Adrenal gland (tissue), 5 donors: ENCODE results near the gene NDOR1.

ENCODE experiments used
- POLR2A ChIP-seq, 2 donors: fragments of 450-650 bp; IDR thresholded peaks; one replicate each; pipeline ENCODE4 v1.6.1; 2017; ENCODE audit warnings: antibody characterized with exemption in 2 of 2, mild to moderate bottlenecking in 2 of 2, moderate library complexity in 1 of 2
- TF ChIP-seq, protein P1 (sequence below), 6 experiments: fragments of 450-650 bp in 4 of 6; fragments of 200-600 bp in 2 of 6; sonication (generic) in 1 of 6; IDR thresholded peaks; 1 replicate in 5 of 6; 2 replicates in 1 of 6; pipeline versions ENCODE4 v1.5.1 to v1.8.0; 2016 to 2021; ENCODE audit warnings: antibody characterized with exemption in 6 of 6, mild to moderate bottlenecking in 2 of 6, moderate library complexity in 1 of 6
- donor health status: DM: no; HTN: no; CAD: no.

DNA sequence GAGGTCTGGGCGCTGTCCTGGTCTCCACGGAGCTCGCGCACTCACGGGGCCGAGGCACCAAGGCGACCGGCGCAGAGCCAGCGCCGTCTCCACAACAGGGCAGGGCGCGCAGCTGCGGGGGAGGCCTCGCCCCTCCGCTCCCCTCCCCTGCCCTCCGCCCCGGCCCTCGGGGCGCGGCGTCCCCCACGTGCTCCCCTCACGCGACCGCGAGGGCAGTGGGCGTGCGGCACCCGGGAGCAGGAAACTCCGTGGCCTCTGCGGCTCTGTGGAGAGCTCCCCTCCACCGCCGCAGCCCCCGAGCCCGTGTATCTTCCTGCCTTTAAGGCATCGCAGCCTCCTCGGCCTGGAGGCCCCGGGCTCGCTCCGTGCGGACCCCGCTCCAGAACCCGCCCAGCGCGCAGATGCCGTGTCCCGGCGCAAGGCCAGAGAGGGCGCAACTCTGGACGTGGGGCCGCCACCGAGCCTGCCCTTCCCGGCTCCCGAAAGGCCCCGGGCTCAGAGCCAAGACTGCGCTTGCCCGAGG lies 34.9 kb downstream of the NDOR1 start:
- TF ChIP-seq, protein P1, sequence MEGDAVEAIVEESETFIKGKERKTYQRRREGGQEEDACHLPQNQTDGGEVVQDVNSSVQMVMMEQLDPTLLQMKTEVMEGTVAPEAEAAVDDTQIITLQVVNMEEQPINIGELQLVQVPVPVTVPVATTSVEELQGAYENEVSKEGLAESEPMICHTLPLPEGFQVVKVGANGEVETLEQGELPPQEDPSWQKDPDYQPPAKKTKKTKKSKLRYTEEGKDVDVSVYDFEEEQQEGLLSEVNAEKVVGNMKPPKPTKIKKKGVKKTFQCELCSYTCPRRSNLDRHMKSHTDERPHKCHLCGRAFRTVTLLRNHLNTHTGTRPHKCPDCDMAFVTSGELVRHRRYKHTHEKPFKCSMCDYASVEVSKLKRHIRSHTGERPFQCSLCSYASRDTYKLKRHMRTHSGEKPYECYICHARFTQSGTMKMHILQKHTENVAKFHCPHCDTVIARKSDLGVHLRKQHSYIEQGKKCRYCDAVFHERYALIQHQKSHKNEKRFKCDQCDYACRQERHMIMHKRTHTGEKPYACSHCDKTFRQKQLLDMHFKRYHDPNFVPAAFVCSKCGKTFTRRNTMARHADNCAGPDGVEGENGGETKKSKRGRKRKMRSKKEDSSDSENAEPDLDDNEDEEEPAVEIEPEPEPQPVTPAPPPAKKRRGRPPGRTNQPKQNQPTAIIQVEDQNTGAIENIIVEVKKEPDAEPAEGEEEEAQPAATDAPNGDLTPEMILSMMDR (IDR thresholded peaks at IDR 0.05), result peak in 1 of 6 experiments; percentile 6
- TF ChIP-seq POLR2A (IDR thresholded peaks at IDR 0.05), result peak in 1 of 2 donors; percentile 23
